Gastroesophageal sphincter (tissue), 3 donors: ENCODE measurements around the gene GJC1.

Experiments
- POLR2A ChIP-seq, 2 donors: fragments of 450-650 bp; IDR thresholded peaks; one replicate each; pipeline ENCODE4 v1.6.1; 2017; ENCODE audit warnings: antibody characterized with exemption in 2 of 2, mild to moderate bottlenecking in 2 of 2, moderate library complexity in 1 of 2
- TF ChIP-seq, protein P1 (sequence below), 4 experiments: fragments of 200-600 bp in 2 of 4; fragments of 450-650 bp in 2 of 4; sonication (generic) in 1 of 4; IDR thresholded peaks; one replicate each; pipeline ENCODE4 v1.5.1; 2017 to 2019; ENCODE audit warnings: antibody characterized with exemption in 4 of 4, mild to moderate bottlenecking in 2 of 4, moderate library complexity in 2 of 4

DNA sequence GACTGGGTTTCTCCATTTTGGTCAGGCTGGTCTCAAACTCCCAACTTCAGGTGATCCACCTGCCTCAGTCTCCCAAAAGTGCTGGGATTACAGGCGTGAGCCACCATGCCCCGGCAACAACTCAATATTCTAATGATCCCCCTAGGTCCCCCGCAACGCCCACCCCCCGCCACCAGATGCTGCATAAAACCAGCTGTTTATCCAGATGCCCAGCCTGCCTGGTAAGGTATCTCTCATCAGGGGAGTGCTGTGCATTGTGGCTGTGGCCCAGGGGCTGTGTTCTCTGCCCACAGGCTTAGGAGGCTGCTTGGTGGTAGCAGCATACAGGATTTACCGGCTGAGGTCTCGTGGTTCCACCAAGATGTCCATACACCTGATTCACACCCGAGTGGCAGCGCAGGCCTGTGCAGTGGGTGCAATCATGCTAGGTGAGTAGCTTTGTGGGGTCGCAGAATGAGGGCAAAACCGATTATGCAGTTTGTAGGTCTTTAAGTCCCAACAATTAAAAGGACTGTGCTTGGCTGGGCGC is 18.9 kb upstream of the GJC1 start:
- no peak for TF ChIP-seq POLR2A (IDR thresholded peaks at IDR 0.05)
- TF ChIP-seq, protein P1, sequence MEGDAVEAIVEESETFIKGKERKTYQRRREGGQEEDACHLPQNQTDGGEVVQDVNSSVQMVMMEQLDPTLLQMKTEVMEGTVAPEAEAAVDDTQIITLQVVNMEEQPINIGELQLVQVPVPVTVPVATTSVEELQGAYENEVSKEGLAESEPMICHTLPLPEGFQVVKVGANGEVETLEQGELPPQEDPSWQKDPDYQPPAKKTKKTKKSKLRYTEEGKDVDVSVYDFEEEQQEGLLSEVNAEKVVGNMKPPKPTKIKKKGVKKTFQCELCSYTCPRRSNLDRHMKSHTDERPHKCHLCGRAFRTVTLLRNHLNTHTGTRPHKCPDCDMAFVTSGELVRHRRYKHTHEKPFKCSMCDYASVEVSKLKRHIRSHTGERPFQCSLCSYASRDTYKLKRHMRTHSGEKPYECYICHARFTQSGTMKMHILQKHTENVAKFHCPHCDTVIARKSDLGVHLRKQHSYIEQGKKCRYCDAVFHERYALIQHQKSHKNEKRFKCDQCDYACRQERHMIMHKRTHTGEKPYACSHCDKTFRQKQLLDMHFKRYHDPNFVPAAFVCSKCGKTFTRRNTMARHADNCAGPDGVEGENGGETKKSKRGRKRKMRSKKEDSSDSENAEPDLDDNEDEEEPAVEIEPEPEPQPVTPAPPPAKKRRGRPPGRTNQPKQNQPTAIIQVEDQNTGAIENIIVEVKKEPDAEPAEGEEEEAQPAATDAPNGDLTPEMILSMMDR (IDR thresholded peaks at IDR 0.05): no peak
